LNCAP (cell line): ENCODE measurements around the gene PTPRD.

ENCODE experiments used
- TF ChIP-seq, protein P1 (sequence below): fragments of 450-650 bp; IDR thresholded peaks from 2 replicates; pipeline ENCODE4 v1.5.1; 2017; ENCODE audit warnings: mild to moderate bottlenecking

The PTPRD gene

DNA sequence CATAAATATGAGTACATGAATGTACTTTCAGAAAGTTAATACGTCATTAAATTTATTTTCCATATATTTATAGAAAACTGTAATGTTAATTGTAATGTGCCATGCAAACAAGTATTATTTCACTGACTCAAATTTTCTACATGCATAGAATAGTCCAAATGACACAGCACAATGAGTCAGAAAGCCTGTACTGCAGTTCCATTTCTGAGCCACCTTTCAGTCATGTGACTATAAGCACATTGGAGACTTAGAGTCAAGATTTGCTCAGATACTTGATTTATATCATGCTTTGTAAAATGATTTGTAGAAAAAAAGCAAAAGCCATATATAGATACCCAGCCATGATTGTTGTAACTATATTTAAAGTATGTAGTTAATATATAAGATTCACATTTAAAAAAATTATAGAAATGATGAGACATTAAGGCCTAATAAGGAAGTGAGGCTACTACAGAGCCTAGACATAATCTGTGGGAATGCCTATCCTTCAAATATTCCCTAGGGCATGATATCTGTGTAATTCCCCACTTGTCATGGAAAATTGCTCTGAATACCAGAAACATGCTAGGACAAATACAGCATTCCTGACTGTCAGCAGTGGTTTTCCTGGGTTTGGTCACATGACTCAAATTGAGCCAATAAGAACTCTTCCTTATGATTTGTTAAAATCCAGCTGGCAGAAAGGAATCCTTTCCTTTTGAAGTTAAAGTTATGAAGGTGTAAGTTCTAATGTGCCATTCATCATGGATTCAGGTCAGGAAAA, 50.0 kb downstream of the PTPRD start:
- TF ChIP-seq, protein P1, sequence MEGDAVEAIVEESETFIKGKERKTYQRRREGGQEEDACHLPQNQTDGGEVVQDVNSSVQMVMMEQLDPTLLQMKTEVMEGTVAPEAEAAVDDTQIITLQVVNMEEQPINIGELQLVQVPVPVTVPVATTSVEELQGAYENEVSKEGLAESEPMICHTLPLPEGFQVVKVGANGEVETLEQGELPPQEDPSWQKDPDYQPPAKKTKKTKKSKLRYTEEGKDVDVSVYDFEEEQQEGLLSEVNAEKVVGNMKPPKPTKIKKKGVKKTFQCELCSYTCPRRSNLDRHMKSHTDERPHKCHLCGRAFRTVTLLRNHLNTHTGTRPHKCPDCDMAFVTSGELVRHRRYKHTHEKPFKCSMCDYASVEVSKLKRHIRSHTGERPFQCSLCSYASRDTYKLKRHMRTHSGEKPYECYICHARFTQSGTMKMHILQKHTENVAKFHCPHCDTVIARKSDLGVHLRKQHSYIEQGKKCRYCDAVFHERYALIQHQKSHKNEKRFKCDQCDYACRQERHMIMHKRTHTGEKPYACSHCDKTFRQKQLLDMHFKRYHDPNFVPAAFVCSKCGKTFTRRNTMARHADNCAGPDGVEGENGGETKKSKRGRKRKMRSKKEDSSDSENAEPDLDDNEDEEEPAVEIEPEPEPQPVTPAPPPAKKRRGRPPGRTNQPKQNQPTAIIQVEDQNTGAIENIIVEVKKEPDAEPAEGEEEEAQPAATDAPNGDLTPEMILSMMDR, result no peak

DNA sequence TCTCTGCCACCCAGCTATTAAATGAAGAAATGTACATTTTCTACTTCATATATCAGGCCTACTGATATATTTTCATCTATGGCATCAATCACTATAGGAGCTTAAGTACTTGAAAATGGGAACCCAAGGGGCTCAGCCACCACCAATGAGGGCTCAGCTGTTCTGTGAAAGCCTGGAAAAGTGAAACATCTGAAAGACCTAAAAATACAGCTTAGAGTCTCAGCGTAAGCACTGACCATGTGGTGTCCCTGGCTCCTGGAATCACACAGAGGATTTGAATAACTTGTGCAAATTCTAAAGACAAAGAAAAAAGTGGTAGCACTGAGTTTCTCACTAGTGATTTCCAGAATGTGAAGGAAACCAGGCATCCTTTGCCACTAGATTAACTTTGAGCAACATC, 64.5 kb downstream of the PTPRD start:
- TF ChIP-seq, protein P1, result no peak

DNA sequence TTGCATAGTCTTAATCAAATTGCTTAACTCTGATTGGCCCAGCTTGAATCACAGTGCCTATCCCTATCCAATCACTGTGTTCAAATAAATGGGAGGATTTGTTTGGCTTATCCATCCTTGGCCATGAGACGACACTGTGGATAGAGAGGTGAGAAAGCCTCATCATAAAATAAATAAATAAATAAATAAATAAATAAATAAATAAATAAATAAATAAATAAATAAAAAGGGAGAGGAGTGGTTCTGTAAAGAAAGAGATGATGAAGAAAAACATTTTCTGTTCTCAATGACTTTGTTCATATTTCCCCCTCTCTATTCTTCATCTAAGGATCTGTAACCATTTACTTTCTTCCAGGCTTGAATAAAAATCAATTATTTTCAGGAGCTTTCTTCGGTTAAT, 74.7 kb downstream of the PTPRD start:
- TF ChIP-seq, protein P1, result no peak

DNA sequence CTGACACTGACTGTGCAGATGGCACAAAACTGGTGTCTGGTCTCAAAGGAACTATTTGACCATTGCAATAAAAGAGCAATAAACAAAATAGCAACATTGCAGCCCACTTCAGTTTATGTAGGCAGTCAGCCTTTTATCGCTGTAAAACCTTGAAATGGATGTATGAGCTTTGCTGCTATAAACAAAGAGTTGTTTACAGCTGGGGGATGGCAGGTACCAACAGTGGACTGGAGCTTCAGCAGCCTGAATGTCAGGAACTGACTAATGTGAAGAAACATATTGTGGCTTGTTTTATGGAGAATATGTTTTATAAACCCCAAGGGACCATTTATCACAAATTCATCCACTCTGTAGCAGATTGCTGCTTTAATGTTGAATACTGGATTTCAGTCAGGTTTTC, 78.0 kb downstream of the PTPRD start:
- TF ChIP-seq, protein P1, result no peak

DNA sequence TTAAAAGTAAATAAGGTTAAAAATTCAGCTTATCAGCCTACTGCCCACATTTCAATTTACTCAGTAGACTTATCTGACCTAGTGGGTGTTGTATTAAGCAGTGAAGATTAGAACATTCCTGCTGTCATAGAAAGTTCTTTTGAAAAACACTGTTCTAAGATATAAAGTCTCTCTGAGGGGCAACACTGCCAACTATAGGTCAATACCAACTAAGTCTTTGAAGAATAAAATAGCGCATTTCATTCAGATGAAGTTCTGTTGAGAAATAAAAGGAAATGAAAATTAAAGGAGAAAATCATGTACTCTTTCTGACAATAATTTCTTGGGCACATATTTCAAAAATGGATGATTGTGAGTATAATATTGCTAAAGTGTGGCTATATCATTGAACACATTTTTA, 86.8 kb downstream of the PTPRD start:
- TF ChIP-seq, protein P1, result no peak

DNA sequence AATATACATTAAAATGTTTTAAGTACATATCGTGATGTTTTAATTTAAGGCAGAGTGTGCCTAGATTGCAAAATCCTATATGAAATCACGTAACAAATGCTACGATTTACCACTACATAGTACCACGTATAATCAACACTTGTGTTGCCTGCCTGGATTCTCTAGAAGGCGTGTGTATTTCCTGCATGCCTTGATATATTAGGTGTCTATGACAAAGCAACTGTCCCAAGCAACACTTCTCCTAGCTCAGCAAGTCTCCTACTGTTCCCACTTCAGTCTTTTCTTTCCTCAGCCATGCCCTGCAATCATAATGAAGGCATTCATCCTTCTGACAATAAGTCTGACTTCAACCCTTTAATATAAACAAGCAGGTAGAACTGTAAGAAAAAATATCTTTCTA, 89.6 kb downstream of the PTPRD start:
- TF ChIP-seq, protein P1, result no peak

DNA sequence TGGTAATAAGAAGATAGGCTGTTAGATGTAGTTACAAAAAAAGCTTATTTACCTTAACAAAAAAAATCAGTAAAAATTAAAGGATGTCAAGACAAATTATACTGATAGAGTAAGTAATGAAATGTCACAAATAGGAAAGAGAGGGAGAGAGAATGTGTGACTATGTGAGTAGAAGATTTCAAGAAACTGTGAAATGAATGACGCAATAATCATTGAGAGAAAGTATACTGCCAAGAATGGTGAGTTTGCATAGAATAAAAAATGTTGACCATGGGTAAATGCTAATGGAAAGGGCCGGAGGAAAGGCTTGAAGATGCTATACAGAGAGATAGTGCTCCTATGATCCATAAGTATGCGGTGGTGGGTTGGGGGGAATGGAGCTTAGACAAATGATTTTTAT, 100.7 kb downstream of the PTPRD start:
- TF ChIP-seq, protein P1, result no peak

DNA sequence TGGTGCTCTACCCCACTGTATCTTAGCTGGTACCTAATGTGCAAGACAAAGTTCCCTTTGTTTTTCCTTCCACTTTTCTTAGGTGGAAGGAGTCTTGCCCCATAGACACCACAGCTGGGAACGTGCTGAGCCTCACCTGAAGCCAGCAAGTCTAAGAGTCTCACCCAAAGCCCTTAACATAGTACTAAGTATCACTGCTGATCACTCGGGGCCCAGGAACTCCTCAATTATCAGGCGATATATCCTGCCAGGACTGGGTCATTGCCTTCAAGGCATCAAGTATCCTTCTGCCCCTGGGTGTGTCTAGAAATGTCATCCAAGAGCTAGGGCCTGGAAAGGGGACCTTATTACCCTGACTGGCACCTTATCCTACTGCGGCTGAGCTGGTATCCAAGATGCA, 123.9 kb downstream of the PTPRD start:
- TF ChIP-seq, protein P1, result no peak
